Breast epithelium (tissue), 3 donors: Measurements from ENCODE around the gene GRIA3.

ENCODE experiments used
- CTCF ChIP-seq, 3 donors: fragments of 450-650 bp; IDR thresholded peaks; one replicate each; pipeline ENCODE4 v1.5.1; 2016 to 2017; ENCODE audit warnings: antibody characterized with exemption in 3 of 3, mild to moderate bottlenecking in 3 of 3, moderate library complexity in 3 of 3
- POLR2A ChIP-seq: fragments of 450-650 bp; IDR thresholded peaks from one replicate; pipeline ENCODE4 v1.6.1; 2016; ENCODE audit warnings: antibody characterized with exemption, mild to moderate bottlenecking, moderate library complexity

GRCh38 chrX:123493857-123494256 lies 309.8 kb downstream of the GRIA3 start:
- TF ChIP-seq CTCF (IDR thresholded peaks at IDR 0.05): no peak
- no peak for TF ChIP-seq POLR2A
